Measurements from ENCODE around the gene MTRF1.

MTRF1 gene

DNA sequence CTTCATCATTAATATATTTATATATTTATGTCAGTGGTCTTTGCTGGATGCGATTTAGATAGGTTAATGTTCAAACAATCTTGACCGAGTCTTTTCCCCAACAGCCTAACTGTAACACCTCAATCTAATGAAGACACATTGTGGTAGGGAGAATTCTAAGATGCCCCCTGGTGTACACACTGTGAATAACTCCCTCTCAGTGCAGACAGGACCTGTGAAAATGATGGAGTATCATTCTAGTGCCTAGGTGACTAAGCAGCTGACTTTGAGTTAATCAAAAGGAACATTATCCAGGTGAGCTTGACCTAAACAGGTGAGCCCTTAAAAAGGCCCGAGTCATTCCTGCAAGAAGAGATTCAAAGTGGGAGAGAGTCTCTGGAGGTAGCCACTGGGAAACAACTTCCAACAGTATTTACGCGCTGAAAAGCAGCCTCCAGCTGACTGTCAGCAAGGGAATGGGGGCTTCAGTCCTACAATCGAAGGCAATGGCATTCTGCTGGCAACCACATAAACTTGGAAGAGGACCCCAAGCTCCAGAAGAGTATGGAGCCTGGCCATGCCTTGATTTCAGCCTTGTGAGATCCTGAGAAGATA lies 41.0 kb downstream of the MTRF1 start:
- FAIRE-seq, result peak; percentile 25

DNA sequence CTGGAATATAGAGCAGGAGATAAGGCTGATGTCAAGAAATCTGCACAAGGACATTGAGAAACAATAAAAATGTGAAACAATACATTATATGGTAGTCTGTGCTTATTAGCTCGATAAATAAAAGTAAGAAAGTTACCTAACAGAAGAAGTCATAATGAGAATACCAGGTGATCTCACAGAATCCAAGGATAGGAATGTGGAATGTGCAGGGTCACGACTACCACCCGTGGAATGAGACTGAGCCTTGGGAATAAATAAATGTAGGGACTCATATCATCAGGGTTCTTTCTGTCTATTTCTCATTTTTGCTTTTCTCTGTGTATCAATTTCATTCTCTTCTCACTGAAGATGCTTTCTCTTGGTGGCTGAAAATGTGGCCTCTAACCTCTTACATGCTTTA lies 43.0 kb downstream of the MTRF1 start:
- no peak for DNase-seq (ENCODE audit: insufficient read length, low spot score)
- TF ChIP-seq, protein P1, sequence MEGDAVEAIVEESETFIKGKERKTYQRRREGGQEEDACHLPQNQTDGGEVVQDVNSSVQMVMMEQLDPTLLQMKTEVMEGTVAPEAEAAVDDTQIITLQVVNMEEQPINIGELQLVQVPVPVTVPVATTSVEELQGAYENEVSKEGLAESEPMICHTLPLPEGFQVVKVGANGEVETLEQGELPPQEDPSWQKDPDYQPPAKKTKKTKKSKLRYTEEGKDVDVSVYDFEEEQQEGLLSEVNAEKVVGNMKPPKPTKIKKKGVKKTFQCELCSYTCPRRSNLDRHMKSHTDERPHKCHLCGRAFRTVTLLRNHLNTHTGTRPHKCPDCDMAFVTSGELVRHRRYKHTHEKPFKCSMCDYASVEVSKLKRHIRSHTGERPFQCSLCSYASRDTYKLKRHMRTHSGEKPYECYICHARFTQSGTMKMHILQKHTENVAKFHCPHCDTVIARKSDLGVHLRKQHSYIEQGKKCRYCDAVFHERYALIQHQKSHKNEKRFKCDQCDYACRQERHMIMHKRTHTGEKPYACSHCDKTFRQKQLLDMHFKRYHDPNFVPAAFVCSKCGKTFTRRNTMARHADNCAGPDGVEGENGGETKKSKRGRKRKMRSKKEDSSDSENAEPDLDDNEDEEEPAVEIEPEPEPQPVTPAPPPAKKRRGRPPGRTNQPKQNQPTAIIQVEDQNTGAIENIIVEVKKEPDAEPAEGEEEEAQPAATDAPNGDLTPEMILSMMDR (IDR thresholded peaks at IDR 0.05; ENCODE audit: insufficient read depth, missing control alignments), result no peak
- no peak for FAIRE-seq

More for the DNA sequence above, 41.0 kb downstream of the MTRF1 start:
- TF ChIP-seq, protein P1 (IDR thresholded peaks at IDR 0.05; ENCODE audit: insufficient read depth, missing control alignments), result peak; percentile 58
- DNase-seq (ENCODE audit: insufficient read length, low spot score), result peak; percentile 22

DNA sequence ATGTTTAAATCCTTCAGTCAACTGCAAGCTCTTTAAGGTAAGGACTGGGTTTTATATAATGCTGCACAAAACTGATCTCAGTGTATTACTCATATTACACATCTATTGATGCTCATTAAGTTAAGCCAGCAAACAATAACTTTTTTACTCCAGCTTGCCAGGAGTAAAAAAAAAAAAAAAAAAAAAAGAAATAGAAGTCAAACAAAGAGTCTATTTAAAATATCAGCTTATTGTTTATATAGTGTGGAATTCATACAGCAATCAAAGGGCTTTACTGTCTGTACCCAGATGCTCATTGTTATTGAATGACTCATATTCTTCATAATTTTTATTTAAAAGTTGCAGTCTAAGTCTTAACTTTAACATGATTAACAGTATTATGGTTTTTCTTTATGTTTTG lies 47.2 kb downstream of the MTRF1 start:
- TF ChIP-seq, protein P1 (IDR thresholded peaks at IDR 0.05; ENCODE audit: insufficient read depth, missing control alignments), result no peak
- DNase-seq (ENCODE audit: insufficient read length, low spot score) (no peak), FAIRE-seq (no peak)

DNA sequence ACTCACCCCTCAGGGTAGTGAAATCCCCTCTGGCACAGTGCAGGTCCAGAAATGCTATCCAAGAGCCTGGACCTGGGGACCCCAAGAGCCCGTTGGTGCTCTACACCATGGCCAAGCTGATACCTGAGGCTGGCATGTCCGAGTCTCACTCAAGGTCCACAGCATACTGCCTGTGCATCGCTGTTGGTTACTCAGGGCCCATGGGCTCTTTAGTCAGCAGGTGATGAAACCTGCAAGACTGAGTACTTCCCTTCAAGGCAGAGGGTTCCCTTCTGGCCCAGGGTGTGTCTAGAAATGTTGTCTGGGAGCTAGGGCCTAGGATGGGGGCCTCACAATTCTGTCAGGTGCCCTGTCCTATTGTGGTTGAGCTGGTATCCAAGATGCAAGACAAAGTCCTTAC lies 49.5 kb downstream of the MTRF1 start:
- TF ChIP-seq, protein P1 (IDR thresholded peaks at IDR 0.05; ENCODE audit: insufficient read depth, missing control alignments), result no peak
- no peak for FAIRE-seq
- no peak for DNase-seq (ENCODE audit: insufficient read length, low spot score)

DNA sequence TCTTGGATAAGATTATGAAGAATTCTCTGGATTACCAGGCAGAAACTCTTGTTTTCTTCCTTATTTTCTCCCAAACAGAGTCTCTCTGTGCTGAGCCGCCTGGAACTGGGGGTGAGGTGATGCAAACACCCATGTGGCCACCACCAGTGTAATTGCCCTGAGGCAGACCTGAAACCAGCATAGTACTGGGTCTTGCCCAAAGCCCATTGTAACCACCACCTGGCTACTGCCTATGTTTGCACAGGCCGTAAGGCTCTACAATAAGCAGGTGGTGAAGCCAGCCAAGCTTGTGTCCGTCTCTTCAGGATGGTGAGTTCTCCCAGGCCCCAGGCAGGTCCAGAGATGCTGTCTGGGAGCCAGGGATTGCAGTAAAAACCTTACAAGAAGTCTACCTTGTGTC lies 50.1 kb downstream of the MTRF1 start:
- FAIRE-seq, result no peak
- TF ChIP-seq, protein P1 (IDR thresholded peaks at IDR 0.05; ENCODE audit: insufficient read depth, missing control alignments), result no peak
- DNase-seq (ENCODE audit: insufficient read length, low spot score), result no peak

DNA sequence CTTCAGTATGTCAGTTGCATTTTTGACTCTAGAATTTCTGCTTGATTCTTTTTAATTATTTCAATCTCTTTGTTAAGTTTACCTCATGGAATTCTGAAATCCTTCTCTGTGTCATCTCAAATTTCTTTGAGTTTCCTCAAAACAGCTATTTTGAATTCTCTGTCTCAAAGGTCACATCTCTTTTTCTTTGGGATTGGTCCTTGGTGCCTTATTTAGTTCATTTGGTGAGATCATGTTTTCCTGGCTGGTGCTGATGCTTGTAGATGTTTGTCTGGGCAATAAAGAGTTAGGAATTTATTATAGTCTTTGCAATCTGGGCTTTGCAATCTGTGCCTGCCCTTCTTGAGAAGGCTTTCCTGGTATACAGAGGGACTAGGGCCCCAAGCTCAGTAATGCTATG lies 50.5 kb downstream of the MTRF1 start:
- TF ChIP-seq, protein P1 (IDR thresholded peaks at IDR 0.05; ENCODE audit: insufficient read depth, missing control alignments), result no peak
- FAIRE-seq (no peak), DNase-seq (ENCODE audit: insufficient read length, low spot score) (no peak)

DNA sequence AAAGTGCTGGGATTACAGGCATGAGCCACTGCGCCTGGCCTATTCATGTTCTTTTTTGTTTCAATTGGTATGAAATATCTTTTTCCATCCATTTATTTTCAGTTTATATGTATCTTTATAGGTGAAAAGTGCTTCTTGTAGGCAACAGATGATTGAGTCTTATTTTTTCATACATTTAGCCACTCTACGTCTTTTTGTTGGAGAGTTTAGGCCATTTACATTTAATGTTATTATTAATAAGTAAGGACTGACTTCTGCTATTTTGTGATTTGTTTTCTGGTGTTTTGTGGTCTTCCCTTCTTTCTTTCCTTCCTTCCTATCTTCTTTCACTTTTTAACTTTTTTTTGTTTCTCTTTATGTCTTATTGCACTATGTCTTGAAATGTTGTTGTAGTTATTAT lies 52.3 kb downstream of the MTRF1 start:
- FAIRE-seq (no peak), DNase-seq (ENCODE audit: insufficient read length, low spot score) (no peak)
- TF ChIP-seq, protein P1 (IDR thresholded peaks at IDR 0.05; ENCODE audit: insufficient read depth, missing control alignments), result no peak

Data from D721Med (cell line).